SK-N-SH treated with all-trans-retinoic acid at 6 μM for 48 hours (cell line): ENCODE data around the gene CDC42EP5.

Experiments used
- ATAC-seq: fragments of 200-7000 bp; cut with Tn5 transposase; 3 replicates; pipeline ENCODE4 v1.9.1; 2020; ENCODE audit warnings: mild to moderate bottlenecking, moderate library complexity
- ARNTL ChIP-seq: fragments of 450-650 bp; formaldehyde crosslinking; IDR thresholded peaks from 2 replicates; pipeline ENCODE4 v1.5.0; 2020; ENCODE audit warnings: low read depth, mild to moderate bottlenecking, moderate library complexity, borderline replicate concordance
- BACH2 ChIP-seq: fragments of 250-450 bp; sonication (Bioruptor Pico); IDR thresholded peaks from 2 replicates; pipeline ENCODE4 v1.9.0; 2021; ENCODE audit warnings: mild to moderate bottlenecking, borderline replicate concordance
- CREB5 ChIP-seq: fragments of 250-450 bp; sonication (Bioruptor Pico); IDR thresholded peaks from 2 replicates; pipeline ENCODE4 v1.5.1; 2020; ENCODE audit warnings: low read depth, mild to moderate bottlenecking, moderate library complexity
- CSDC2 ChIP-seq: fragments of 250-450 bp; sonication (Bioruptor Pico); IDR thresholded peaks from 2 replicates; pipeline ENCODE4 v1.5.0; 2020; ENCODE audit warnings: mild to moderate bottlenecking, moderate library complexity
- ESRRG ChIP-seq: fragments of 250-450 bp; sonication (Bioruptor Pico); IDR thresholded peaks from 2 replicates; pipeline ENCODE4 v1.6.1; 2021; ENCODE audit warnings: mild to moderate bottlenecking
- GLIS3 ChIP-seq: fragments of 250-450 bp; sonication (Bioruptor Pico); IDR thresholded peaks from 2 replicates; pipeline ENCODE4 v1.5.0; 2020; ENCODE audit warnings: mild to moderate bottlenecking, moderate library complexity
- ISL1 ChIP-seq: fragments of 250-450 bp; sonication (Bioruptor Pico); IDR thresholded peaks from 2 replicates; pipeline ENCODE4 v2.1.2; 2022; ENCODE audit warnings: mild to moderate bottlenecking, moderate library complexity
- OSR1 ChIP-seq: fragments of 250-450 bp; sonication (Bioruptor Pico); IDR thresholded peaks from 2 replicates; pipeline ENCODE4 v1.8.0; 2022; ENCODE audit warnings: moderate library complexity, mild to moderate bottlenecking, inconsistent platforms
- PATZ1 ChIP-seq: fragments of 250-450 bp; sonication (Bioruptor Pico); IDR thresholded peaks from 2 replicates; pipeline ENCODE4 v1.8.0; 2020; ENCODE audit warnings: mild to moderate bottlenecking, moderate library complexity, borderline replicate concordance
- POU6F1 ChIP-seq: fragments of 250-450 bp; sonication (Bioruptor Pico); IDR thresholded peaks from 2 replicates; pipeline ENCODE4 v1.8.0; 2021; ENCODE audit warnings: low read depth, mild to moderate bottlenecking, moderate library complexity, borderline replicate concordance
- PPARA ChIP-seq: fragments of 250-450 bp; sonication (Bioruptor Pico); IDR thresholded peaks from 2 replicates; pipeline ENCODE4 v1.5.0; 2020; ENCODE audit warnings: mild to moderate bottlenecking, borderline replicate concordance
- RARB ChIP-seq: fragments of 250-450 bp; sonication (Bioruptor Pico); IDR thresholded peaks from 2 replicates; pipeline ENCODE4 v1.8.0; 2021; ENCODE audit warnings: mild to moderate bottlenecking, moderate library complexity
- SNAI2 ChIP-seq: fragments of 250-450 bp; sonication (Bioruptor Pico); IDR thresholded peaks from 2 replicates; pipeline ENCODE4 v1.5.0; 2020; ENCODE audit warnings: mild to moderate bottlenecking, moderate library complexity
- TCF4 ChIP-seq: fragments of 250-450 bp; sonication (Bioruptor Pico); IDR thresholded peaks from 2 replicates; pipeline ENCODE4 v1.8.0; 2021; ENCODE audit warnings: mild to moderate bottlenecking, moderate library complexity, borderline replicate concordance
- TOX ChIP-seq: fragments of 250-450 bp; sonication (Bioruptor Pico); IDR thresholded peaks from 2 replicates; pipeline ENCODE4 v1.8.0; 2021; ENCODE audit warnings: mild to moderate bottlenecking, moderate library complexity, borderline replicate concordance
- ZC3H10 ChIP-seq: fragments of 250-450 bp; sonication (Bioruptor Pico); IDR thresholded peaks from 2 replicates; pipeline ENCODE4 v1.5.1; 2021; ENCODE audit warnings: mild to moderate bottlenecking, moderate library complexity
- ZFP3 ChIP-seq: fragments of 250-450 bp; sonication (Bioruptor Pico); IDR thresholded peaks from 2 replicates; pipeline ENCODE4 v1.5.0; 2020; ENCODE audit warnings: mild to moderate bottlenecking, moderate library complexity
- ZFP30 ChIP-seq: fragments of 450-650 bp; formaldehyde crosslinking; IDR thresholded peaks from 2 replicates; pipeline ENCODE4 v1.5.0; 2022; ENCODE audit warnings: mild to moderate bottlenecking, moderate library complexity
- ZNF565 ChIP-seq: fragments of 450-650 bp; formaldehyde crosslinking; conservative IDR thresholded peaks from 2 replicates; pipeline ENCODE4 v1.5.0; 2020; ENCODE audit warnings: low read depth, mild to moderate bottlenecking, moderate library complexity
- ZNF70 ChIP-seq: fragments of 450-650 bp; formaldehyde crosslinking; IDR thresholded peaks from 2 replicates; pipeline ENCODE4 v1.5.0; 2020; ENCODE audit warnings: mild to moderate bottlenecking, moderate library complexity
- ZNF8 ChIP-seq: fragments of 450-650 bp; formaldehyde crosslinking; IDR thresholded peaks from 2 replicates; pipeline ENCODE4 v1.5.0; 2020; ENCODE audit warnings: mild to moderate bottlenecking, moderate library complexity

The CDC42EP5 gene

GRCh38 chr19:54489341-54489740 lies 16.2 kb upstream of the CDC42EP5 start:
- ATAC-seq = no peak
- TF ChIP-seq ISL1 = no peak
- no peak for TF ChIP-seq ESRRG (CRISPR knock-in tag)
- no peak for TF ChIP-seq POU6F1 (CRISPR knock-in tag)
- no peak for TF ChIP-seq ZC3H10 (CRISPR knock-in tag)
- TF ChIP-seq PPARA (CRISPR knock-in tag) = no peak
- no peak for TF ChIP-seq TCF4 (CRISPR knock-in tag)
- no peak for TF ChIP-seq CREB5
- TF ChIP-seq BACH2 (CRISPR knock-in tag) = no peak
- no peak for TF ChIP-seq ZNF565
- no peak for TF ChIP-seq PATZ1
- TF ChIP-seq ZNF8 (CRISPR knock-in tag) = no peak
- no peak for TF ChIP-seq ZNF70 (CRISPR knock-in tag)
- TF ChIP-seq SNAI2 (CRISPR knock-in tag) = no peak
- no peak for TF ChIP-seq ARNTL (CRISPR knock-in tag)

- TF ChIP-seq OSR1 (CRISPR knock-in tag) = no peak
- TF ChIP-seq SNAI2 (CRISPR knock-in tag) = no peak
- TF ChIP-seq ZNF8 (CRISPR knock-in tag) = no peak
- TF ChIP-seq POU6F1 (CRISPR knock-in tag) = no peak
- no peak for TF ChIP-seq ISL1
- no peak for TF ChIP-seq ZFP3 (CRISPR knock-in tag)
- no peak for TF ChIP-seq TOX (CRISPR knock-in tag)
- TF ChIP-seq ARNTL (CRISPR knock-in tag) = no peak
- no peak for TF ChIP-seq TCF4 (CRISPR knock-in tag)
- no peak for TF ChIP-seq ZNF565
- ATAC-seq = no peak
Observed at GRCh38 chr19:54485851-54486250, 12.8 kb upstream of the CDC42EP5 start.

DNA sequence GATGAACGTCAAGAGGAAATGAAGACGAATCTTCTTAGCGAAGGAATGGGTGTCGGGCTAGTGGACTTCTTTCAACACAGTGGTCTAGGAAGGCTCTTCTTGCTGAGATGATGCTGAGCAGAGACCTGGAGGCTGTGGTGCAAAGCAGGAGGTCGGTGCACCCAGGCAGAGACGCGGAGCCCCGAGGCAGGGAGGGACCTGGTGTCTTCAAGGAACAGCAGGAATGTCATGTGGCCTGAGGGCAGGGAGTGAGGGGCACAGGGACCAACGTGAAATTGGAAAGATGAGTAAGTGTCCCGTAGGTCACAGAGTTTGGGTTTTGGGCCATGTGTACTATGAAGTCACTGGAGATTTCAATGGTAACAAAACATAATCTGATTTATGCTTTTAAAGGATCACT lies 11.4 kb upstream of the CDC42EP5 start:
- ATAC-seq = no peak
- TF ChIP-seq TOX (CRISPR knock-in tag) (no peak), POU6F1 (CRISPR knock-in tag) (no peak), ARNTL (CRISPR knock-in tag) (no peak), OSR1 (CRISPR knock-in tag) (no peak), CSDC2 (CRISPR knock-in tag) (no peak), PPARA (CRISPR knock-in tag) (no peak), RARB (no peak)

- ATAC-seq = no peak
- TF ChIP-seq PPARA (CRISPR knock-in tag) (no peak), OSR1 (CRISPR knock-in tag) (no peak), SNAI2 (CRISPR knock-in tag) (no peak), ARNTL (CRISPR knock-in tag) (no peak), RARB (no peak), ZFP30 (CRISPR knock-in tag) (no peak), TCF4 (CRISPR knock-in tag) (no peak), GLIS3 (CRISPR knock-in tag) (no peak), CSDC2 (CRISPR knock-in tag) (no peak), ZNF8 (CRISPR knock-in tag) (no peak), ZFP3 (CRISPR knock-in tag) (no peak)
Observed at GRCh38 chr19:54482889-54483288, 9.8 kb upstream of the CDC42EP5 start.
